Ramos (cell line): ENCODE measurements around the gene NCK2.

ENCODE experiments used
- in situ Hi-C: fragments of 300-500 bp; cut with MboI; formaldehyde crosslinking; loops from one replicate; pipeline ENCODE4 v1.14.3; 2022; ENCODE audit warnings: low sequenced_read_pairs; ENCODE audit not compliant: unreplicated experiment

NCK2 gene

GRCh38 chr2:105734762-105735538 lies 9.8 kb upstream of the NCK2 start:
- in situ Hi-C loops: no loop called here

GRCh38 chr2:105736145-105736544 lies 8.6 kb upstream of the NCK2 start:
- in situ Hi-C loops: no loop called here

DNA sequence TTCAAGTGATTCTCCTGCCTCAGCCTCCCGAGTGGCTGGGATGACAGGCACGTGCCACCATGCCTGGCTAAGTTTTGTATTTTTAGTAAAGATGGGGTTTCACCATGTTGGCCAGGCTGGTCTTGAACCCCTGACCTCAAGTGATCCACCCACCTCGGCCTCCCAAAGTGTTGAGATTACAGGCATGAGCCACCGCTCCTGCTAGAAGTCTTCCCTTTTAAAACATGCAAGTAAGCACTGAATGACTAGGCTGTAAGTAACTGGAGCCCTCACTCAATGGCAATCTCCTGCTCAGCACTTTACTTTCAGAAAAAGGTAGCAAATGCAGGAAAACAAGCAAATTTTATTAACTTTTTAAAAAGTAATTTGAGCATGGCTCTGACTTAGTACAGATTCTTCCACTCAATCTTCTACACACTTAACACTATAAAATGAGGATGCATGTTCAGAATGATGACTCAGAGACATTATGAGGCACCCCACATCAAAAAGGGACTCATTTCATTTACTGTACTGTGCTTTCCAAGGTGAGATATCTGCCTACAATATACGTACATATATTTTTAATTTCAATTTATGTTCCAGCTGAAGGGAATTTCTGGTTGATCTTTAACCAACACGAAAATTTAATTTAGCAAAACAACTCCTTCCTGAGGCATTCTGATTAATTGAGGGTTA lies 6.6 kb upstream of the NCK2 start:
- in situ Hi-C loops: no loop called here

- in situ Hi-C loops: no loop called here
These were observed 6.0 kb upstream of the NCK2 start for GRCh38 chr2:105738658-105739241.

DNA sequence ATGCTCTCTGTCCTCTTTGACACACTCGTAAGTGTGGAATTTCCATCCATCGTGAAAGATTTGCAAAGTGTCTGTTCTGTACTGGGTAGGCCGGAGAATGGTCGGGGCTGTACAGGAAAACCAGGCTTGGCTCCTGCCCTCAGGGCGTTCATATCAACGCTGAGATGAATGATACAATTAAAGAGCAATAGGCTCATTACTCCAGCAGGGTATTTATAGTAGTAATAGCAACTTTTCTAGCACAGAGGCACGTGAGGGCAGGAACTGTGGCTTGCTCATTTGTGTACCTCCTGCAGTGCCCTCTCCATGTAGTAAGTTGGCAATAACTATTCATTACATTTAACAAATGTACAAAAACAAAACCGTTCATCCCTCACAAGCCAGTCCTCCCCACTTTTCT lies 5.3 kb upstream of the NCK2 start:
- in situ Hi-C loops: no loop called here

GRCh38 chr2:105739944-105740530 lies 4.7 kb upstream of the NCK2 start:
- in situ Hi-C loops: no loop called here

DNA sequence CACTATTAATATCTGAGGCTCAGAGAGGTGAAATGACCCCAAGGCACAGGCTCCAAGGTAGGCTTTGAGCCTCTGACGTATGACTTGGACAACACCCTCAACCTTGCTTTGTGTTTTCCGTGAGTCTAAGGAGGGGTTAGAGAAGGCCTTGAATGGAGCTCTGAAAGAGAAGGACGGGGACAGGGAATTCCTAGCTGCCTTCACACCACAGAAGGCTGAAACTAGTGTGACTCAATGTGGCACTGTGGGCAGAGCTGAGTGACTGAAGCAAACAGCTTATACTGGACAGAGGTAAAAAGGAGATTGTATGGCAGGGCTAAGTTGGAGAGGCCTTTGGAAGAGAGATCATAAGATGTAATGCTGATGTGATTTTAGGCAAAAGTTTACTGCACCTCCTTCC lies 3.5 kb upstream of the NCK2 start:
- in situ Hi-C loops: no loop called here

GRCh38 chr2:105741617-105742016 lies 3.1 kb upstream of the NCK2 start:
- in situ Hi-C loops: no loop called here

DNA sequence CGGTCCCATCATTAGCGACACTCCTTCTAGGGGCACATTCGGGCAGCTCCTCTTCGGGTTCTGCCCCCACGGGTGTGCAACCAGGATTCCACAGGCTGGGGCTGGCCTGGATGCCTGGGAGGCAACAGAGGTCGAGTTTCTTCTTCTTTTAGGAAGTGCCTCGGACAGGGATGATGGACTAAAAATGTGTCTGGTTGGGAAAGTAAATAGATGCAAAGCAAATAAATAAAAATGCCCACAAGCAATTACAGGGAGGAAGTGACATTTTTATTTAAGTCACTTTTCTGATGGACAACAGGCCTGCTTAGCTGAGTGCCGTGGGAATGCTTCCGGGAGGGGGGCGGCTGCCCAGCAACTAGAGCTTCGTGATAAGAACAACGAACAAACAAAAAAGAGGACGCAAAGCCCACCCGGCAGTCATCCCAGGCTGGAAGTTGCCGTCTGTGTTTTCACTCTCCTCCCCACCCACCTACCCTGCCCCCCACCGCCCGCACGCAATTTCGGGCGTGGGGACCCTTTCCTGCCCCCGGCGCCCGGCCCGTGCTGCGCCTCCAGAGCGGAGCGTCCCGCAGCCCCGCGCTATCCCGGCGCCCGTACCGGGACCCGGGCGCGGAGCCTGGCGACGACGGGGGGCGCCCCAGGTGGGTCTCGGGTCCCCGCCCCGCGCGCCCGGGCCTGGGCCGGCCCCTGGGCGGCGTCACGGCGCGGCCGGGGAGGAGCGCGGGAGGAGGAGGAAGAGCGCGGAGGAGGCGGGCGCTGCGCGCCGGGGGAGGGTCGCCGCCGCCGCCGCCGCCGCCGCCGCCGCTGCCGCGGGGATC lies 412 bp upstream of the NCK2 start:
- in situ Hi-C loops: no loop called here

DNA sequence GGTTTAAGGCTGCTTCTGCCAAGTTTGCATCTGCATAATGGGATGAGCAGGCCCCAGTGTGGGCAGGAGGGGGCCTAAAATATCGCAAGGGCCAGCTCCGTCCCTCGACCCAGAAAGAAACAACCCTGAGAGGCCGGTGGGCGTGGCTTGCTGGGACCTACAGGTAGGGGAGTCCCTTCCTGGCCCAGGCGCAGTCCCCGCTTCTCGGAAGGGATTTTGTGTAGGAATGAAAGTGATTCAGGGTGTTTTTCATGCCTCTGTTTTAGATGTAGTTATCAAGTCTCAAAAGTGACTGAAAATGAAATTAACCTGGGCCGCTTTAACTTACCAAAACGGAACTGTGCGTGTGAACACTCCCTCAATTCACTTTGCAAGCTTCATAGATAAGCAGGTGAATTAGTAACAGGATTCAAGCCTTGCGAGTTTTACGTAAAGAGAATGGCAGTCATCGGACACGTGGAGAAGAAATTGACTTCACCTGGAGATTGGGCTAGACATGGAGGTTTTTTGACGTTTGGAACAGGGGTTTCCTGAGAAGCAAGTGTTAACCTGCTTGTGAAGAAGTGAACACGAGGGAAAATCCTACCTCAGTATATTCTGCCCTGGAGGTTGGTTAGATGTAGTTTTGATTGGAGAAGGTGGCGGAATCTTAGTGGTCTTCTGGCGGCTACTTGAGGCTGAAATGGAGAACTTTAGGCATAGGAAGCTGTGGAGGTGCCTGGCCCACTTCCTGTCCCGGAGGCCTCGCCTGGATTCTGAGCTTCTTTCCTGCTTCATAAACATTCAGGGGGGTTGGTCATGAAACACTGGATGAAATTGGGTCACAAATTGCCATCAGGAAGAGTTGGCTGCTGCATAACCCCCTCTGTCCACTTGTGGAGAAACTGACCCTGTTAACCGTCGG lies 1.7 kb downstream of the NCK2 start:
- in situ Hi-C loops: no loop called here

- in situ Hi-C loops: no loop called here
These were observed 2.7 kb downstream of the NCK2 start for GRCh38 chr2:105747254-105747894.

DNA sequence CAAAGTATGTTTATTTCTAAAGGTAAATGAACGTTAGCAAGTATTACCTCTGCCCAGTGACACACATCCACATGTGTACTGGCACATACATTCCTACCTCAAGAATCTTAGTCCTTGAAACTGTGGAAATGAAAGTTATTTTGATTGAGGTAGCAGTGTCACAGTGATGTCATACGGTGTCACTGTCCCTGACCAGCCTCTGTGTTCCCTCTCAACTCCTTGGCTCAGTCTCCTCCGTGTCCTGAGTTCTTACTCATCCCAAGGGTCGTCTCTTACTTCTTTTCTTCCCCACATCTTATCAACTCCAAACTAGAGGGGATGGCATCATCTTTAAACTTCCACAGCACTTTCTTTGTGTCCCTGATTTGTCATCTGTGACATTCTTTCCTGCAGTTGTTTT lies 3.3 kb downstream of the NCK2 start:
- in situ Hi-C loops: no loop called here

GRCh38 chr2:105748566-105748965 lies 3.9 kb downstream of the NCK2 start:
- in situ Hi-C loops: no loop called here

DNA sequence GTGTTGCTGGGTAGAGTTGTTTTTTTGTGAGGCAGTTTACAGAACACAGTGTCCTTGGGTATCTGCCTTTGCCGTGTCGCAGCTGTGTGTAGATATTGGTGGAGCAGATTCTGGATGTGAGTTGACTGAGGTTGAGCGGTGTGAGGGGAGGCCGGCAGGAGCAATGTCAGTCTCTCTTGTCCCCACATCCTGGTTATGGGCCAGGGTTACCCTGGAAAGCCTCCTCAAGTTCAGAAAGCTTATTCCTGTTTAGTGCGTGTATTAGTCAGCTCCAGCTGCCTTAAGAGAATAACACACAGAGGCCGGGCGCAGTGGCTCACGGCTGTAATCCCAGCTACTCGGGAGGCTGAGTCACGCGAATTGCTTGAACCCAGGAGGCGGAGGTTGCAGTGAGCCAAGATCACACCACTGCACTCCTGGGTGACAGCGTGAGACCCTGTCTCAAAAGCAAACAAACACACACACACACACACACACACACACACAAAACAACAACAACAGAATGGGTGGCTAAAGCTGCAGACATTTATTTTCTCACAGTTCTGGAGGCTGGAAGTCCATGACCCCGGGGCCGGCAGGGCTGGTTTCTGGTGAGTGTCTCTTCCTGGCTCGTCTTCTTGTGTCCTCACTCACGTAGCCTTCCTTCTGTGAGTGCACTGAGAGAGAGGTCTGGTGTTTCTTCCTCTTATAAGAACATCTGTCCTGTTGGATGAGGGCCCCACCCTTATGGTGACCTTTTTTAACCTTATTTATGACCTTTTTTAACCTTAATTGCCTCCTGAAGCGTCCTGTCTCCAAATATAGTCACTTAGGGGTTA lies 5.1 kb downstream of the NCK2 start:
- in situ Hi-C loops: no loop called here

DNA sequence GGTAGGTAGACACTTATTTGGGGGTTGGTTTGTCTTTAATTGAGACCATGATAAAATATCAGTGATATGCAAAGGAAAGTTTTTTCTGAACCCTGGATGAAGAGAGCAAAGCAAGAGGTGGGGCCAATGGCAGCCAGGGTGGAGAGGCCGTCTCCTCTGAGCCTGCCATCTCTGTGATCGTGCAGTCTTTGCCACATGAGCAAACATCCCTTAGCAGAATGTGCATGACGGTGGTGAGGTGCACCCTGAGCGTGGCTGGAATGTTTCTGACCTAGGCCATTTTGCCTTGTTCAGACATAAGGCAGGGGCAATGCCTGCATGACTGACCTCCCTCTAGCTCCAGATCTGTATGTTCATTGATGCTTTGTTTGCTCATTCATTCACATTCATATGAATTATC lies 6.0 kb downstream of the NCK2 start:
- in situ Hi-C loops: no loop called here

GRCh38 chr2:105751272-105751671 lies 6.6 kb downstream of the NCK2 start:
- in situ Hi-C loops: no loop called here

DNA sequence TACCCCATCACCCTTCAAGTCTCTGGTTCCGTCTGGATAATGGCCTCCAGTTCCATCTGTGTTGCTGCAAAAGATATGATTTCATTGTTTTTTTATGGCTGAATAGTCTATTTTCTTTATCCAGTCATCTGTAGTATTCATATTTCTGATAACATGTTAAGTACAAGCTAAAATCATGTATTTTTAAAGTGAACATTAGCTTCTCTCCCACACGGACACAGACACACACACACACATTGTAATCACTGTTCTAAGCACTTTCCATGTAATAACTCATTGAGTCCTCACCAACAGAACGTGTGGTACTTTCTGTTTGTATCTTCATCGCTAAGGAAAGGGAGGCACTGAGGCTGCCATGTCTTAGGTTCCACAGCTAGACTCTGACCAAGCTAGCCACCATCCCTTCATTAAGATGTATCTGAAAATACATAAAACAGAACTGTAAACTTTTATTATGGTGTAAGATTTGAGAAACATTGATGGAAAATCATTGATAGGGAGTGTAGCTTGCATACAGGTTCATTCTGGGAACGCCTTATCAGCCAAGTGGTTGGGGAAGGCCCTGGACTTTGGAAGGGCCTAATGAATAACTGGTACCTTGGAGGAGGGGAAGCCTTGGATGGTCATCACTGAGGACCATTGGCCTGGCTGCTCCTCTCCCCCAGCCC lies 8.1 kb downstream of the NCK2 start:
- in situ Hi-C loops: no loop called here

- in situ Hi-C loops: no loop called here
These were observed 8.7 kb downstream of the NCK2 start for GRCh38 chr2:105753380-105753779.
